Lower lobe of right lung (tissue), 2 donors: ENCODE results near the gene WDR19. TPM values are rescaled to one million over a fixed set of nuclear protein-coding genes. Genes with fewer than 3 reads are reported as not detected.
A peak's percentile ranks its signal among the peaks of the same experiment; 100 is the strongest.

Source experiments
- ATAC-seq, 2 donors: fragments of 200-7000 bp; cut with Tn5 transposase; one replicate each; pipeline ENCODE4 v1.9.1; 2020 to 2022; ENCODE audit warnings: mild to moderate bottlenecking in 2 of 2, moderate library complexity in 2 of 2
- DNase-seq: peaks from one replicate; pipeline ENCODE4 v3.0.0-alpha.2; 2020
- H3K27ac ChIP-seq: fragments of 200-600 bp; one replicate; pipeline ENCODE4 v1.8.0; 2022
- H3K27me3 ChIP-seq: fragments of 200-600 bp; one replicate; pipeline ENCODE4 v1.8.0; 2022; ENCODE audit warnings: low read depth
- H3K36me3 ChIP-seq: fragments of 200-600 bp; one replicate; pipeline ENCODE4 v1.8.0; 2022; ENCODE audit warnings: mild to moderate bottlenecking
- H3K4me1 ChIP-seq: fragments of 200-600 bp; one replicate; pipeline ENCODE4 v1.8.0; 2022
- H3K4me3 ChIP-seq: fragments of 200-600 bp; one replicate; pipeline ENCODE4 v1.8.0; 2022; ENCODE audit warnings: mild to moderate bottlenecking
- H3K9me3 ChIP-seq: fragments of 200-600 bp; one replicate; pipeline ENCODE4 v1.8.0; 2022
- intact Hi-C: fragments of 100-400 bp; cut with DNase I; formaldehyde crosslinking; loops from one replicate; pipeline ENCODE4 v1.11.0; 2022
- total RNA-seq: library from RNA; stranded (reverse); fragmentation: NEBNext Ultra II Directional; extraction: Animal tissue kit (Norgen Biotek cat#: 25700); gene quantifications from one replicate; pipeline ENCODE4 v1.2.1, GENCODE V29; 2021
- TF ChIP-seq, protein P1 (sequence below): fragments of 200-600 bp; IDR thresholded peaks from one replicate; pipeline ENCODE4 v1.8.0; 2022; ENCODE audit warnings: antibody characterized with exemption, mild to moderate bottlenecking
- donor health status: DM: no; HTN: yes; CAD: no; lungs with severe emphysema.

The WDR19 gene
- total RNA-seq, 1 donor from 2014 or later: 40.1 TPM

DNA sequence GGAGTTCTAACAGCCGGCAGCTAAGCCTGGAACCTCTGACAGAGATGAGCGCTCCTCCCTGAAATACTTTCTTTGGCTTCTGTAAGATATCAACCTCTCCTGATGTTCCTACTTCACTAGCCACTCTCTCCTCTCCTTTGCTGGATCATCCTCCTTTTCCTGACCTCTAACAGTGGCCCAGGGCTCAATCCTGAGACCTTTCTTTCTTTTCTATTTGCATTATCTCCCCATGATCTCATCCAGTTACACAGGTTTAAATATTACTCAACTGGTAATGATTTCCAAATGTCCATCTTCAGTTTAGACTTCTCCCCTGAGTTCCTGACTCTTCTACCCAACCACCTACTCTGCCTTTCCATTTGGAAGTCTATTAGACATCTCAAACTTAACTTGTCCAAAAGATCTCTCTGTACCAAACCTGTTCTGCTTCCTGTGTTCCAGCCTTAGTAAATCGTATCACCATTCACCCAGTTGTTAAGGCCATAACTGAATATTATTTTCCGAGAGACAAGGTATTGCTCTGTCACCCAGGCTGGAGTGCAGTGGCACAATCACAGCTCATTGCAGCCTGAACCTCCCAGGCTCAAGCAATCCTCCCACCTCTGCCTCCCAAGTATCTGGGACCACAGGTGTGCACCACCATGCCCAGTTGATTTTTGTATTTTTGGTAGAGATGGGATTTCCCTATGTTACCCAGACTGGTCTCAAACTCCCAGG is 142.7 kb downstream of the WDR19 start:
- no peaks in the 10 kb centered on the region for H3K27me3 ChIP-seq
- intact Hi-C loops: no loop called here
- TF ChIP-seq, protein P1, sequence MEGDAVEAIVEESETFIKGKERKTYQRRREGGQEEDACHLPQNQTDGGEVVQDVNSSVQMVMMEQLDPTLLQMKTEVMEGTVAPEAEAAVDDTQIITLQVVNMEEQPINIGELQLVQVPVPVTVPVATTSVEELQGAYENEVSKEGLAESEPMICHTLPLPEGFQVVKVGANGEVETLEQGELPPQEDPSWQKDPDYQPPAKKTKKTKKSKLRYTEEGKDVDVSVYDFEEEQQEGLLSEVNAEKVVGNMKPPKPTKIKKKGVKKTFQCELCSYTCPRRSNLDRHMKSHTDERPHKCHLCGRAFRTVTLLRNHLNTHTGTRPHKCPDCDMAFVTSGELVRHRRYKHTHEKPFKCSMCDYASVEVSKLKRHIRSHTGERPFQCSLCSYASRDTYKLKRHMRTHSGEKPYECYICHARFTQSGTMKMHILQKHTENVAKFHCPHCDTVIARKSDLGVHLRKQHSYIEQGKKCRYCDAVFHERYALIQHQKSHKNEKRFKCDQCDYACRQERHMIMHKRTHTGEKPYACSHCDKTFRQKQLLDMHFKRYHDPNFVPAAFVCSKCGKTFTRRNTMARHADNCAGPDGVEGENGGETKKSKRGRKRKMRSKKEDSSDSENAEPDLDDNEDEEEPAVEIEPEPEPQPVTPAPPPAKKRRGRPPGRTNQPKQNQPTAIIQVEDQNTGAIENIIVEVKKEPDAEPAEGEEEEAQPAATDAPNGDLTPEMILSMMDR: no peak
- DNase-seq (no peak), ATAC-seq (no peak)
- peaks cover 57% of the 10 kb centered on the region for H3K36me3 ChIP-seq
- no peak overlapping the region for H3K4me3 ChIP-seq
- H3K4me1 ChIP-seq: peaks cover 2% of the 10 kb centered on the region
- no peak overlapping the region for H3K27ac ChIP-seq
- no peaks in the 10 kb centered on the region for H3K9me3 ChIP-seq

DNA sequence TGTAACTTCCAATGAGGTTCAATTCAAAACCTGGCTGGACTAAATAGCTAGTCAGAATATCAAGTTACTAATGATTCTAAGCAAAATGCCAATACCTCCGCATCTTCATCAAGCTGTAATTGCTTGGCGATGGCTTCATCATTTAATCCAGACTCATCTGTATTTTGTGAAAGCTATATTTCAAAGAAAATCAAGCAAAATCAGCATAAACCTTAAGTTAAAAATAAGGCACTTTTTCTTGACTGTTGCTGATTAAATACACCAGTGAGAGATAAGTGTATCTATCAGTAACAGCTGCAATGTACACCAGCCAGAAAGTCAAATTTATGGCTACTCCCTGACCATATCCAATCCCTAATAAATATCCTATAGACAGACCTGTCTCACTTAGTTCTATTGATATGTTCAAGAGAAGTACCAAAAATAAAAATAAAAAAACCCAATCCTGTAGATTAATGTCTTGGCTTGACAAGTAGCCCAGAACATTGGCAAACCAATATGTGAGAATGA is 144.2 kb downstream of the WDR19 start:
- TF ChIP-seq, protein P1: no peak
- Histone ChIP-seq H3K4me3 (no peak overlapping the region), H3K4me1 (peaks cover 8% of the 10 kb centered on the region), H3K27ac (no peak overlapping the region), H3K36me3 (peaks cover 44% of the 10 kb centered on the region), H3K9me3 (no peaks in the 10 kb centered on the region), H3K27me3 (no peaks in the 10 kb centered on the region)
- ATAC-seq (no peak), DNase-seq (no peak)
- intact Hi-C loops: no loop called here

DNA sequence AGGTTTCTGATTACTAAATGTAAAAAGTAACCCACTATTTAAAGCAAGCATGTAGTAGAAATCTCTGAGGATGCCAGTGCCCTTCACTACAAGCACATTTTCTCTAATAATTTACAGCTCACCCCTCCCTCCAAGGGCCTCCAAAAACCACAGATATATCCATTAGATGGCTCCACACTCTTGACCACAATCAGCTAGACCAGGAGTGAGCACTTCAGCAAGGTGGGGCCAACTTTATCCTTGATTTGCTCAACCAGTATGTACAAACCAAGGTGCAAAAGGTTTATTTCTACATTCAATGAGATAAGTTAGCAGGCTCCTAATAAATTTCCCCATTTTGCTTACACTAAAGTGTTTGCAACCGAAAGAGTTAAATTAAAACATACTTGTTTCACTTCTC is 148.0 kb downstream of the WDR19 start:
- H3K36me3 ChIP-seq: peaks cover 21% of the 10 kb centered on the region
- ATAC-seq: peak; percentile 64 to 73
- TF ChIP-seq, protein P1: no peak
- no peak overlapping the region for H3K4me3 ChIP-seq
- H3K4me1 ChIP-seq: peaks cover 8% of the 10 kb centered on the region
- H3K27me3 ChIP-seq: no peaks in the 10 kb centered on the region
- no peak for DNase-seq
- intact Hi-C loops: no loop called here
- no peak overlapping the region for H3K27ac ChIP-seq
- no peaks in the 10 kb centered on the region for H3K9me3 ChIP-seq

DNA sequence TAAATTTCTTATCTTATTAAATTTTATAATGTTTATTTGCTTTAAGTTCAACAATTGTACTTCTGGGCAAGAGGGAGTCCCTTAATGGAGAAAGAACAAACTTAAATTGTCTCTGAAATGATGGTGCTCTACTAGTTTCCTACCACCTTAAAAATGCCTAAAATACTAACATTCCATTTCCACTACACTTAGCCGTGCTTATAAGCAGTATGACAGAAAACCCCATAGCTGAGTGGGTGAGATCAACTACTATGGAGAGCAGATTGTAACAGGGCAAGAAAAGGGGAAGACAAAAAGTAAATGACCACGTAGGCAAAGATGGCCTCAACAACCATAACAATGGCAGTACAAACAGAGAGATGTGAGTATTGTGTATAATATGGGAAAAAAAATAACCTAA is 148.9 kb downstream of the WDR19 start:
- Histone ChIP-seq H3K4me3 (no peak overlapping the region), H3K9me3 (no peaks in the 10 kb centered on the region), H3K4me1 (peaks cover 8% of the 10 kb centered on the region), H3K27me3 (no peaks in the 10 kb centered on the region), H3K27ac (no peak overlapping the region), H3K36me3 (peaks cover 13% of the 10 kb centered on the region)
- intact Hi-C loops: no loop called here
- DNase-seq (no peak), ATAC-seq (no peak)
- TF ChIP-seq, protein P1: no peak

Other genes with a start within 250 kb of the WDR19 start
- gene TMEM156, start 150.1 kb upstream of the WDR19 start, total RNA-seq: 0.62 TPM
- gene KLHL5, start 120.3 kb upstream of the WDR19 start, total RNA-seq: 28.8 TPM
- 50.2 TPM for gene RFC1, start 183.8 kb downstream of the WDR19 start, total RNA-seq
- 1.0 TPM for gene KLB, start 224.4 kb downstream of the WDR19 start, total RNA-seq